PFSK-1 (cell line): Measurements from ENCODE around the gene GALK1.

Source experiments
- POLR2AphosphoS5 ChIP-seq: IDR thresholded peaks from 2 replicates; pipeline ENCODE4 v1.6.1; 2012; ENCODE audit warnings: low read depth, mild to moderate bottlenecking, control low read depth, low read length, moderate library complexity
- REST ChIP-seq, 2 experiments: IDR thresholded peaks; 2 replicates each; pipeline versions ENCODE4 v1.6.1 to v1.8.0; 2011 to 2012; ENCODE audit warnings: low read depth in 2 of 2, low read length in 2 of 2, control low read depth in 1 of 2, inconsistent platforms in 1 of 2, mild to moderate bottlenecking in 1 of 2, moderate library complexity in 1 of 2; ENCODE audit not compliant: insufficient read depth in 1 of 2

GRCh38 chr17:75752802-75753513 lies 12.0 kb downstream of the GALK1 start:
- TF ChIP-seq REST (IDR thresholded peaks at IDR 0.05; ENCODE audit: insufficient read depth in 1 of 2, low read depth in 2 of 2, low read length in 2 of 2): no peak
- TF ChIP-seq POLR2AphosphoS5: no peak
